Measurements from ENCODE around the gene SCMH1.
A peak's percentile ranks its signal among the peaks of the same experiment; 100 is the strongest.

The SCMH1 gene

GRCh38 chr1:40986956-40987355 lies 255.2 kb downstream of the SCMH1 start:
- no peak overlapping the region for H3K9ac ChIP-seq (ENCODE audit: low read length in 2 of 2)
- no peaks in the 10 kb centered on the region for H3K9me3 ChIP-seq (ENCODE audit: control insufficient read depth in 2 of 2, low read length in 2 of 2)
- H3K36me3 ChIP-seq (ENCODE audit: control insufficient read depth in 2 of 2, insufficient read depth in 2 of 2, low read length in 2 of 2), result peaks cover 37 to 39% of the 10 kb centered on the region in 2 donors
- H3K4me3 ChIP-seq (ENCODE audit: low read length in 2 of 2), result no peak overlapping the region
- H3K4me1 ChIP-seq (ENCODE audit: control insufficient read depth, insufficient read depth, low read length), result peaks cover 9% of the 10 kb centered on the region
- H3K27me3 ChIP-seq (ENCODE audit: control insufficient read depth in 1 of 2, insufficient read depth in 2 of 2, low read length in 2 of 2), result no peaks in the 10 kb centered on the region
- no peak overlapping the region for H3K27ac ChIP-seq (ENCODE audit: low read length)

GRCh38 chr1:40986328-40986783 lies 255.8 kb downstream of the SCMH1 start:
- Histone ChIP-seq H3K4me1 (ENCODE audit: control insufficient read depth, insufficient read depth, low read length) (peaks cover 15% of the 10 kb centered on the region), H3K36me3 (ENCODE audit: control insufficient read depth in 2 of 2, insufficient read depth in 2 of 2, low read length in 2 of 2) (peaks cover 33 to 36% of the 10 kb centered on the region in 2 donors), H3K27me3 (ENCODE audit: control insufficient read depth in 1 of 2, insufficient read depth in 2 of 2, low read length in 2 of 2) (no peaks in the 10 kb centered on the region), H3K9ac (ENCODE audit: low read length in 2 of 2) (no peak overlapping the region), H3K4me3 (ENCODE audit: low read length in 2 of 2) (no peak overlapping the region), H3K27ac (ENCODE audit: low read length) (no peak overlapping the region), H3K9me3 (ENCODE audit: control insufficient read depth in 2 of 2, low read length in 2 of 2) (no peaks in the 10 kb centered on the region)

GRCh38 chr1:40985875-40986274 lies 256.2 kb downstream of the SCMH1 start:
- Histone ChIP-seq H3K27me3 (ENCODE audit: control insufficient read depth in 1 of 2, insufficient read depth in 2 of 2, low read length in 2 of 2) (no peaks in the 10 kb centered on the region), H3K9ac (ENCODE audit: low read length in 2 of 2) (no peak overlapping the region), H3K36me3 (ENCODE audit: control insufficient read depth in 2 of 2, insufficient read depth in 2 of 2, low read length in 2 of 2) (peaks cover 32 to 33% of the 10 kb centered on the region in 2 donors), H3K9me3 (ENCODE audit: control insufficient read depth in 2 of 2, low read length in 2 of 2) (no peaks in the 10 kb centered on the region), H3K27ac (ENCODE audit: low read length) (no peak overlapping the region), H3K4me1 (ENCODE audit: control insufficient read depth, insufficient read depth, low read length) (peaks cover 19% of the 10 kb centered on the region), H3K4me3 (ENCODE audit: low read length in 2 of 2) (no peak overlapping the region)

GRCh38 chr1:40985161-40985560 lies 256.9 kb downstream of the SCMH1 start:
- Histone ChIP-seq H3K9ac (ENCODE audit: low read length in 2 of 2) (no peak overlapping the region), H3K27ac (ENCODE audit: low read length) (no peak overlapping the region), H3K9me3 (ENCODE audit: control insufficient read depth in 2 of 2, low read length in 2 of 2) (no peaks in the 10 kb centered on the region), H3K27me3 (ENCODE audit: control insufficient read depth in 1 of 2, insufficient read depth in 2 of 2, low read length in 2 of 2) (no peaks in the 10 kb centered on the region), H3K4me1 (ENCODE audit: control insufficient read depth, insufficient read depth, low read length) (peaks cover 26% of the 10 kb centered on the region), H3K4me3 (ENCODE audit: low read length in 2 of 2) (no peak overlapping the region), H3K36me3 (ENCODE audit: control insufficient read depth in 2 of 2, insufficient read depth in 2 of 2, low read length in 2 of 2) (peaks cover 32 to 33% of the 10 kb centered on the region in 2 donors)

- H3K4me1 ChIP-seq (ENCODE audit: control insufficient read depth, insufficient read depth, low read length), result peaks cover 27% of the 10 kb centered on the region
- no peaks in the 10 kb centered on the region for H3K9me3 ChIP-seq (ENCODE audit: control insufficient read depth in 2 of 2, low read length in 2 of 2)
- H3K27ac ChIP-seq (ENCODE audit: low read length), result no peak overlapping the region
- no peak overlapping the region for H3K9ac ChIP-seq (ENCODE audit: low read length in 2 of 2)
- peaks cover 32% of the 10 kb centered on the region in 2 donors for H3K36me3 ChIP-seq (ENCODE audit: control insufficient read depth in 2 of 2, insufficient read depth in 2 of 2, low read length in 2 of 2)
- H3K4me3 ChIP-seq (ENCODE audit: low read length in 2 of 2), result no peak overlapping the region
- H3K27me3 ChIP-seq (ENCODE audit: control insufficient read depth in 1 of 2, insufficient read depth in 2 of 2, low read length in 2 of 2), result no peaks in the 10 kb centered on the region
Measured at GRCh38 chr1:40984531-40984930, 257.6 kb downstream of the SCMH1 start.

- no peak overlapping the region for H3K4me3 ChIP-seq (ENCODE audit: low read length in 2 of 2)
- H3K9ac ChIP-seq (ENCODE audit: low read length in 2 of 2), result no peak overlapping the region
- H3K27me3 ChIP-seq (ENCODE audit: control insufficient read depth in 1 of 2, insufficient read depth in 2 of 2, low read length in 2 of 2), result no peaks in the 10 kb centered on the region
- H3K36me3 ChIP-seq (ENCODE audit: control insufficient read depth in 2 of 2, insufficient read depth in 2 of 2, low read length in 2 of 2), result peaks cover 27 to 28% of the 10 kb centered on the region in 2 donors
- H3K4me1 ChIP-seq (ENCODE audit: control insufficient read depth, insufficient read depth, low read length), result peaks cover 31% of the 10 kb centered on the region
- no peaks in the 10 kb centered on the region for H3K9me3 ChIP-seq (ENCODE audit: control insufficient read depth in 2 of 2, low read length in 2 of 2)
- no peak overlapping the region for H3K27ac ChIP-seq (ENCODE audit: low read length)
Measured at GRCh38 chr1:40984066-40984465, 258.0 kb downstream of the SCMH1 start.

GRCh38 chr1:40983286-40983685 lies 258.8 kb downstream of the SCMH1 start:
- peaks cover 33% of the 10 kb centered on the region for H3K4me1 ChIP-seq (ENCODE audit: control insufficient read depth, insufficient read depth, low read length)
- no peak overlapping the region for H3K9ac ChIP-seq (ENCODE audit: low read length in 2 of 2)
- H3K9me3 ChIP-seq (ENCODE audit: control insufficient read depth in 2 of 2, low read length in 2 of 2), result no peaks in the 10 kb centered on the region
- no peak overlapping the region for H3K4me3 ChIP-seq (ENCODE audit: low read length in 2 of 2)
- no peaks in the 10 kb centered on the region for H3K27me3 ChIP-seq (ENCODE audit: control insufficient read depth in 1 of 2, insufficient read depth in 2 of 2, low read length in 2 of 2)
- no peak overlapping the region for H3K27ac ChIP-seq (ENCODE audit: low read length)
- peaks cover 20 to 24% of the 10 kb centered on the region in 2 donors for H3K36me3 ChIP-seq (ENCODE audit: control insufficient read depth in 2 of 2, insufficient read depth in 2 of 2, low read length in 2 of 2)

GRCh38 chr1:40982721-40983120 lies 259.4 kb downstream of the SCMH1 start:
- no peak overlapping the region for H3K27ac ChIP-seq (ENCODE audit: low read length)
- no peak overlapping the region for H3K9ac ChIP-seq (ENCODE audit: low read length in 2 of 2)
- no peaks in the 10 kb centered on the region for H3K9me3 ChIP-seq (ENCODE audit: control insufficient read depth in 2 of 2, low read length in 2 of 2)
- peaks cover 33% of the 10 kb centered on the region for H3K4me1 ChIP-seq (ENCODE audit: control insufficient read depth, insufficient read depth, low read length)
- peaks cover 15 to 22% of the 10 kb centered on the region in 2 donors for H3K36me3 ChIP-seq (ENCODE audit: control insufficient read depth in 2 of 2, insufficient read depth in 2 of 2, low read length in 2 of 2)
- H3K4me3 ChIP-seq (ENCODE audit: low read length in 2 of 2), result no peak overlapping the region
- H3K27me3 ChIP-seq (ENCODE audit: control insufficient read depth in 1 of 2, insufficient read depth in 2 of 2, low read length in 2 of 2), result no peaks in the 10 kb centered on the region

GRCh38 chr1:40981691-40982448 lies 260.2 kb downstream of the SCMH1 start:
- Histone ChIP-seq H3K27me3 (ENCODE audit: control insufficient read depth in 1 of 2, insufficient read depth in 2 of 2, low read length in 2 of 2) (no peaks in the 10 kb centered on the region), H3K4me1 (ENCODE audit: control insufficient read depth, insufficient read depth, low read length) (peaks cover 33% of the 10 kb centered on the region), H3K4me3 (ENCODE audit: low read length in 2 of 2) (peak overlapping the region in 1 of 2 donors; percentile 10), H3K9ac (ENCODE audit: low read length in 2 of 2) (no peak overlapping the region), H3K27ac (ENCODE audit: low read length) (no peak overlapping the region), H3K36me3 (ENCODE audit: control insufficient read depth in 2 of 2, insufficient read depth in 2 of 2, low read length in 2 of 2) (peaks cover 9 to 14% of the 10 kb centered on the region in 2 donors), H3K9me3 (ENCODE audit: control insufficient read depth in 2 of 2, low read length in 2 of 2) (no peaks in the 10 kb centered on the region)

GRCh38 chr1:40980453-40981121 lies 261.5 kb downstream of the SCMH1 start:
- Histone ChIP-seq H3K27me3 (ENCODE audit: control insufficient read depth in 1 of 2, insufficient read depth in 2 of 2, low read length in 2 of 2) (no peaks in the 10 kb centered on the region), H3K36me3 (ENCODE audit: control insufficient read depth in 2 of 2, insufficient read depth in 2 of 2, low read length in 2 of 2) (peaks cover 4 to 5% of the 10 kb centered on the region in 2 donors), H3K9ac (ENCODE audit: low read length in 2 of 2) (peak overlapping the region; percentile 58 to 67), H3K4me3 (ENCODE audit: low read length in 2 of 2) (peak overlapping the region; percentile 45 to 92), H3K9me3 (ENCODE audit: control insufficient read depth in 2 of 2, low read length in 2 of 2) (no peaks in the 10 kb centered on the region), H3K4me1 (ENCODE audit: control insufficient read depth, insufficient read depth, low read length) (peaks cover 32% of the 10 kb centered on the region), H3K27ac (ENCODE audit: low read length) (no peak overlapping the region)

- H3K9ac ChIP-seq (ENCODE audit: low read length in 2 of 2), result peak overlapping the region; percentile 58 to 67
- no peaks in the 10 kb centered on the region for H3K27me3 ChIP-seq (ENCODE audit: control insufficient read depth in 1 of 2, insufficient read depth in 2 of 2, low read length in 2 of 2)
- H3K36me3 ChIP-seq (ENCODE audit: control insufficient read depth in 2 of 2, insufficient read depth in 2 of 2, low read length in 2 of 2), result peaks cover under 1 to 3% of the 10 kb centered on the region in 2 donors
- no peaks in the 10 kb centered on the region for H3K9me3 ChIP-seq (ENCODE audit: control insufficient read depth in 2 of 2, low read length in 2 of 2)
- no peak overlapping the region for H3K27ac ChIP-seq (ENCODE audit: low read length)
- peaks cover 31% of the 10 kb centered on the region for H3K4me1 ChIP-seq (ENCODE audit: control insufficient read depth, insufficient read depth, low read length)
- H3K4me3 ChIP-seq (ENCODE audit: low read length in 2 of 2), result peak overlapping the region; percentile 45 to 92
Measured at GRCh38 chr1:40980068-40980452, 262.0 kb downstream of the SCMH1 start.

All from stomach smooth muscle (tissue), 2 donors.